MM.1S (cell line): ENCODE measurements around the gene NRIP2.

Experiments used
- DNase-seq: peaks from one replicate; pipeline ENCODE4 v3.0.0-alpha.2; 2015
- H2AFZ ChIP-seq: fragments of 300-600 bp; sonication (generic); 2 replicates; pipeline ENCODE4 v1.6.0; 2016; ENCODE audit warnings: antibody characterized with exemption, low read length
- H3F3A ChIP-seq: fragments of 300-600 bp; sonication (generic); 2 replicates; pipeline ENCODE4 v1.6.1; 2016; ENCODE audit warnings: mild to moderate bottlenecking, antibody characterized with exemption, low read length, moderate library complexity, mixed read lengths; ENCODE audit not compliant: insufficient read depth
- H3K27ac ChIP-seq: fragments of 300-600 bp; sonication (generic); 2 replicates; pipeline ENCODE4 v1.5.1; 2016; ENCODE audit warnings: mild to moderate bottlenecking, low read length
- H3K27me3 ChIP-seq: fragments of 300-600 bp; sonication (generic); replicated peaks from 2 replicates; pipeline ENCODE4 v1.6.0; 2016; ENCODE audit warnings: low read length; ENCODE audit not compliant: insufficient read depth
- H3K36me3 ChIP-seq: fragments of 300-600 bp; sonication (generic); replicated peaks from 2 replicates; pipeline ENCODE4 v1.6.1; 2016; ENCODE audit warnings: mild to moderate bottlenecking, low read length, mixed read lengths; ENCODE audit not compliant: insufficient read depth
- H3K4me1 ChIP-seq: fragments of 300-600 bp; sonication (generic); 2 replicates; pipeline ENCODE4 v1.6.1; 2016; ENCODE audit warnings: low read length, mixed read lengths
- H3K4me2 ChIP-seq: fragments of 300-600 bp; sonication (generic); 2 replicates; pipeline ENCODE4 v1.6.0; 2016; ENCODE audit warnings: low read depth, low read length
- H3K4me3 ChIP-seq: fragments of 300-600 bp; sonication (generic); 2 replicates; pipeline ENCODE4 v1.5.1; 2016; ENCODE audit warnings: low read length, mixed read lengths
- H3K79me2 ChIP-seq: fragments of 300-600 bp; sonication (generic); 2 replicates; pipeline ENCODE4 v1.6.1; 2016; ENCODE audit warnings: mixed run types, low read length, mixed read lengths
- H3K9ac ChIP-seq: fragments of 300-600 bp; sonication (generic); 2 replicates; pipeline ENCODE4 v1.6.1; 2016; ENCODE audit warnings: low read length, mixed read lengths
- H3K9me2 ChIP-seq: fragments of 300-600 bp; sonication (generic); replicated peaks from 2 replicates; pipeline ENCODE4 v1.6.1; 2016; ENCODE audit warnings: mild to moderate bottlenecking, low read length, mixed read lengths; ENCODE audit not compliant: insufficient read depth
- H3K9me3 ChIP-seq: fragments of 300-600 bp; sonication (generic); replicated peaks from 2 replicates; pipeline ENCODE4 v1.6.1; 2016; ENCODE audit warnings: mild to moderate bottlenecking, low read length, mixed read lengths; ENCODE audit not compliant: insufficient read depth
- H4K20me1 ChIP-seq: fragments of 300-600 bp; sonication (generic); 2 replicates; pipeline ENCODE4 v1.6.1; 2016; ENCODE audit warnings: mild to moderate bottlenecking, low read length, moderate library complexity, mixed read lengths; ENCODE audit not compliant: insufficient read depth
- CTCF ChIP-seq: fragments of 300-600 bp; sonication (generic); IDR thresholded peaks from 2 replicates; pipeline ENCODE4 v1.5.1; 2016; ENCODE audit warnings: antibody characterized with exemption, low read length, mixed read lengths
- EZH2 ChIP-seq: fragments of 300-600 bp; sonication (generic); optimal IDR thresholded peaks from 2 replicates; pipeline ENCODE3; 2017; ENCODE audit warnings: low read depth, mild to moderate bottlenecking, antibody characterized with exemption, low read length, mixed read lengths
- EZH2phosphoT487 ChIP-seq: fragments of 300-600 bp; sonication (generic); IDR thresholded peaks from 2 replicates; pipeline ENCODE4 v1.6.1; 2018; ENCODE audit warnings: antibody characterized with exemption, low read length

Gene NRIP2

DNA sequence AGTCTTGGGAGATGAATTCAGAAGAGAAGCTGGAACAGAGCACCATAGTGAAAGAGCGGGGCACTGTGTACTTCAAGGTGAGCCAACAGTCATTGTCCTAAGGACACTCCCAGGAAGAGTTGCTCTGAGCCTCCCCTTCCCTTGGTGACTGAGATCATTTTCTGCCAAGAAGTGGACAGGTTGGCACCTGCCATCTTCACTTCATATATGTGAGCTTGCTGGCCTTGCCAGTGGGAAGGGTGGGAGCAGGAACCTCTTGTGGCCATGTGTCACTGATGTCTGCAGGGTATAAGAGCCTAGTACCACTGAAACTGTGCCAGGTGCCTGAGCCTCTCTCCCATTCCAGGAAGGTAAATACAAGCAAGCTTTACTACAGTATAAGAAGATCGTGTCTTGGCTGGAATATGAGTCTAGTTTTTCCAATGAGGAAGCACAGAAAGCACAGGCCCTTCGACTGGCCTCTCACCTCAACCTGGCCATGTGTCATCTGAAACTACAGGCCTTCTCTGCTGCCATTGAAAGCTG, 34.7 kb downstream of the NRIP2 start:
- no peak overlapping the region for H3K9ac ChIP-seq
- H3K4me1 ChIP-seq: 0 out of 2 replicates have a peak, but pooled peaks cover 4% of the 10 kb centered on the region
- no peak overlapping the region for H3K4me3 ChIP-seq
- peaks cover 30% of the 10 kb centered on the region for H3K36me3 ChIP-seq
- H4K20me1 ChIP-seq: 0 out of 2 replicates have a peak, but pooled peaks cover 5% of the 10 kb centered on the region
- H3K27me3 ChIP-seq: no peaks in the 10 kb centered on the region
- TF ChIP-seq EZH2: no peak
- no peak overlapping the region for H3K27ac ChIP-seq
- H2AFZ ChIP-seq: no peak overlapping the region
- H3K79me2 ChIP-seq: peaks cover 51% of the 10 kb centered on the region
- H3F3A ChIP-seq: peaks cover 6% of the 10 kb centered on the region; the same call in 1 of the 2 replicates
- no peak for DNase-seq
- H3K4me2 ChIP-seq: no peak overlapping the region
- H3K9me2 ChIP-seq: no peaks in the 10 kb centered on the region
- no peaks in the 10 kb centered on the region for H3K9me3 ChIP-seq

DNA sequence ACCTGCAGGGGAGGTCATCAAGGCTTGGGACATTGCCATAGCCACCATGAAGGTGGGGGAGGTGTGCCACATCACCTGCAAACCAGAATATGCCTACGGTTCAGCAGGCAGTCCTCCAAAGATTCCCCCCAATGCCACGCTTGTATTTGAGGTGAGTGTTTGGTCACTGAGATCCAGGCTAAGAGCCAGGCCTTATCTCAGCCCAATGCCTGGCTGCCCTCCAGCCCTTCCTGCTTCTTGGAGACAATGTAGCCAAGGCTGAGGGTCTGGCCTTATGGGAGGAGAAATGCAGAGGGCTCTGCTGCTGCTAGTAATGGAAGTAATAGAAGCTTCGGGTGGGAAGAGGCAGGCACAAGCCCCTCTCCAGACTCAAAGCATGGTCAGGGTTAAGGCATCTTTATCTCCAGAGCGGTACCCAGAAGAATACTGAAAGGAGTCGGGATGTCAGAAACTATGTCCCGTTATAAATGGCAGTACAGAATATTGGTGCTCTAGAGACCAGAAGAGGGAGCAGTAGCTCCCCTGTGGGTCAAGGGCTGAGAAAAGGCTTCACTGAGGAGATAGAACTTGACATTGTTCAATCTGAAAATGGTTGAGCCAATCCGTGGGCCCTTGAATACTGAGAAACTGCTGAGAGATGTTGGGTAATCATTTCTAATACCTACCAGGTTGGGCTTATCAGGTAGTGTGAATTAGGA, 37.0 kb downstream of the NRIP2 start:
- no peak for DNase-seq

GRCh38 chr12:2796187-2796666, 38.6 kb downstream of the NRIP2 start:
- Histone ChIP-seq H3K27me3 (no peaks in the 10 kb centered on the region), H3K9me3 (no peaks in the 10 kb centered on the region), H3K79me2 (peaks cover 48% of the 10 kb centered on the region), H3K9me2 (no peaks in the 10 kb centered on the region), H2AFZ (peak overlapping the region; percentile 62), H4K20me1 (0 out of 2 replicates have a peak, but pooled peaks cover 5% of the 10 kb centered on the region), H3K4me1 (0 out of 2 replicates have a peak, but pooled peaks cover 4% of the 10 kb centered on the region), H3F3A (no peaks in the 10 kb centered on the region), H3K4me3 (peak overlapping the region; percentile 95), H3K9ac (peak overlapping the region; percentile 58; the same call in 1 of the 2 replicates), H3K4me2 (peak overlapping the region; percentile 97), H3K27ac (no peak overlapping the region), H3K36me3 (peaks cover 27% of the 10 kb centered on the region)
- no peak for DNase-seq
- TF ChIP-seq CTCF (no peak), EZH2phosphoT487 (no peak), EZH2 (no peak)

More for the DNA sequence above, 37.0 kb downstream of the NRIP2 start:
- Histone ChIP-seq H3K27me3 (no peaks in the 10 kb centered on the region), H3K4me3 (no peak overlapping the region), H3K4me2 (no peak overlapping the region), H3K9me3 (no peaks in the 10 kb centered on the region), H3F3A (no peaks in the 10 kb centered on the region), H3K9me2 (no peaks in the 10 kb centered on the region), H3K79me2 (peaks cover 51% of the 10 kb centered on the region), H3K27ac (no peak overlapping the region), H2AFZ (no peak overlapping the region), H4K20me1 (0 out of 2 replicates have a peak, but pooled peaks cover 5% of the 10 kb centered on the region), H3K36me3 (peaks cover 30% of the 10 kb centered on the region), H3K9ac (no peak overlapping the region), H3K4me1 (0 out of 2 replicates have a peak, but pooled peaks cover 4% of the 10 kb centered on the region)
- TF ChIP-seq CTCF: peak; percentile 28; the same call in 1 of the 2 replicates
- no peak for TF ChIP-seq EZH2
